DND-41 (cell line): ENCODE data around the gene ACSS3.

Source experiments
- ATAC-seq: fragments of 200-7000 bp; cut with Tn5 transposase; 3 replicates; pipeline ENCODE4 v1.9.1; 2021; ENCODE audit warnings: low read depth; ENCODE audit not compliant: insufficient read depth
- DNase-seq: peaks from one replicate; pipeline ENCODE4 v3.0.0-alpha.2; 2020
- H2AFZ ChIP-seq: 2 replicates; pipeline ENCODE4 v1.6.0; 2012; ENCODE audit warnings: low read depth, low read length
- H3K27ac ChIP-seq: 2 replicates; pipeline ENCODE4 v1.5.1; 2012; ENCODE audit warnings: low read length, inconsistent platforms
- H3K27me3 ChIP-seq: fragments of 200-600 bp; sonication (generic); 2 replicates; pipeline ENCODE4 v1.6.0; 2012; ENCODE audit warnings: low read length, mild to moderate bottlenecking, inconsistent platforms; ENCODE audit not compliant: insufficient read depth, poor library complexity
- H3K36me3 ChIP-seq: 2 replicates; pipeline ENCODE4 v1.5.1; 2012; ENCODE audit warnings: low read length, inconsistent platforms; ENCODE audit not compliant: insufficient read depth
- H3K4me1 ChIP-seq: 2 replicates; pipeline ENCODE4 v1.5.1; 2012; ENCODE audit warnings: mild to moderate bottlenecking, low read length; ENCODE audit not compliant: insufficient read depth
- H3K4me2 ChIP-seq: 2 replicates; pipeline ENCODE4 v1.6.0; 2012; ENCODE audit warnings: mild to moderate bottlenecking, moderate library complexity, low read length, inconsistent platforms; ENCODE audit not compliant: insufficient read depth
- H3K4me3 ChIP-seq, 2 experiments: fragments of 200-600 bp in 1 of 2; shearing (Covaris generic) in 1 of 2; 2 replicates each; pipeline ENCODE4 v1.5.1; 2012 to 2016; ENCODE audit warnings: inconsistent platforms in 2 of 2, low read length in 2 of 2, mild to moderate bottlenecking in 2 of 2, low read depth in 1 of 2, moderate library complexity in 1 of 2
- H3K79me2 ChIP-seq: 2 replicates; pipeline ENCODE4 v1.6.0; 2012; ENCODE audit warnings: low read length, inconsistent platforms; ENCODE audit not compliant: insufficient read depth
- H3K9ac ChIP-seq: 2 replicates; pipeline ENCODE4 v1.6.0; 2012; ENCODE audit warnings: low read depth, mild to moderate bottlenecking, inconsistent platforms, low read length, moderate library complexity
- H3K9me3 ChIP-seq: 2 replicates; pipeline ENCODE4 v1.5.1; 2012; ENCODE audit warnings: low read length, moderate library complexity, mild to moderate bottlenecking, inconsistent platforms; ENCODE audit not compliant: insufficient read depth, severe bottlenecking
- H4K20me1 ChIP-seq: 2 replicates; pipeline ENCODE4 v1.6.0; 2012; ENCODE audit warnings: low read length; ENCODE audit not compliant: insufficient read depth
- CTCF ChIP-seq: IDR thresholded peaks from 2 replicates; pipeline ENCODE4 v1.5.1; 2012; ENCODE audit warnings: borderline replicate concordance, low read length, moderate library complexity, mild to moderate bottlenecking; ENCODE audit not compliant: poor library complexity, severe bottlenecking; ENCODE audit errors: extremely low read depth
- EZH2 ChIP-seq: IDR thresholded peaks from 3 replicates; pipeline ENCODE4 v1.6.1; 2012; ENCODE audit warnings: borderline replicate concordance, low read depth, mild to moderate bottlenecking, moderate library complexity, low read length, inconsistent platforms; ENCODE audit not compliant: severe bottlenecking

The ACSS3 gene

DNA sequence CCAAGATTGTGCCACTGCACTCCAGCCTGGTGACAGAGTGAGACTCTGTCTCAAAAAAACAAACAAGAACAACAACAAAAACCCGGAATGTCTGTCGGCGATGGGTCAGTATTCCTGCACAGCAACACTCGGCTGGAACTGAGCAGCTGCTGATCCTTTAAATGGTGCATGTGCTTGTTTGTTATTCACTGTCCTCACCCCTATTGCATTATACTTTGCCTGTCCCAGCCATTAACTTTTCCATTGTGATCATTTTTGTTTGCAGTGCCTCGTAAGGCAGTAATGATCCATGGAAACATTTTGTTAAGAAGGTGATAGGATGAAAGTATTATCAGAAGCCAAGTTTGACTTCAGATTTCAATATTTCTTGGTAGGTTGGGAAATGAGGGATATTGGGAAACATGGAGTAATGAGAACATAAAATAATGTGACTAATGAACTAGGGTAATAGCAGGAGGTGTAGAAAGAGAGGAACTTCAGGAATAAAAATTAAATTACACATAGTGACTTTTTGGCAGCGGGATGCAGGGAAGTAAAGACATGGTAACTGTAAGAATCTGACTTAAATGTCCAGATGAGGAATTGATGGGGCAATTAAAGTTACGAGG is 6.1 kb downstream of the ACSS3 start:
- Histone ChIP-seq H3K27me3 (no peaks in the 10 kb centered on the region), H3K36me3 (no peaks in the 10 kb centered on the region), H2AFZ (no peak overlapping the region), H3K4me2 (no peak overlapping the region), H3K9ac (no peak overlapping the region), H4K20me1 (no peaks in the 10 kb centered on the region), H3K79me2 (no peaks in the 10 kb centered on the region), H3K4me3 (no peak overlapping the region), H3K9me3 (no peaks in the 10 kb centered on the region), H3K4me1 (no peaks in the 10 kb centered on the region), H3K27ac (no peak overlapping the region)
- DNase-seq = no peak
- ATAC-seq = no peak
- TF ChIP-seq EZH2 (no peak), CTCF (no peak)

DNA sequence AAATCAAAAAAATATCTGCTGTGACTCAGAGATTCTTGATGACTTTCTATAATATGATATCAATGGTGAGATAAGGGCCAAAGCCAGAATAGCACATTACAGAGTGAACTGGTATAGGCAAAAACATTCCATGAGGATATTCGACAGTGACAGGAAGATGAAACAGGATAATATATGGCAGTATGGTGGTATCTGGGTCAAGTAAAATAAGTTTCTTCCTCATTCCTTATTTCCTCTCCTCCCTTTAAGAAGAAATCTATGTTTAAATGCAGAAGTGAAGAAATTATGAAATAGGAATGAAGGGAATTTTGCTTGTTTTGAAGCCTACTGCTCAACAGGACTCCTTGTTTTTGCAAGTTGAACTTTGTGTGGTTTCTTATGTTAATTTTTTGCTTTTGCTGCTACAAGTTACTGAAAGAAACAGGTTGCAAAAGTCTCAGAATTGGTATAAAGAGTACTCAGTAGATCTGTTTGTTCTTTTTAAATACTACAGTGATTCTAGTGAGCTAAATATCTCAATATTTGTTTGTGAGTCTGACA is 7.0 kb downstream of the ACSS3 start:
- H3K36me3 ChIP-seq = no peaks in the 10 kb centered on the region
- TF ChIP-seq EZH2 (no peak), CTCF (no peak)

DNA sequence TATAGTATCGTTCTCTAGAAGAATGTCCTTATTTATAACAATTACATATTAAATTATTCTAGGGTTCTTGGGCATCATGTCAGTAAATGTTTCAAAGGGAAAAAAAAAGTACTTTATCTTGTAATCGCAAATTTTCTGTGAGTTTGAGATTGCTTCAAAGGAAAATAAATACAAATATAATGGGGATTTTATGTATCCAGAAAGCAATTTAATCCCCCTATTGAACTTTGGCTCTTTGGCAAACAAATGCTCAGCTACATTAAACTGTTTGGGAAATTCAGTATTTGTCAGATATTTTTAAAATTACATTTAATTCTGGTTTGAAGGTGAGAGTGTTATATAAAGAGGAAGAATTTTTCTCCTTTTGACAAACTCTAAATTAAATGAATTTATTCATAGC is 8.0 kb downstream of the ACSS3 start:
- H3K9ac ChIP-seq = no peak overlapping the region
- no peak overlapping the region for H2AFZ ChIP-seq
- no peaks in the 10 kb centered on the region for H3K9me3 ChIP-seq
- no peak for TF ChIP-seq CTCF
- H3K27me3 ChIP-seq = no peaks in the 10 kb centered on the region
- no peaks in the 10 kb centered on the region for H3K4me1 ChIP-seq
- no peak overlapping the region for H3K27ac ChIP-seq
- no peak overlapping the region for H3K4me3 ChIP-seq
- ATAC-seq (no peak), DNase-seq (no peak)
- no peaks in the 10 kb centered on the region for H4K20me1 ChIP-seq
- H3K36me3 ChIP-seq = no peaks in the 10 kb centered on the region
- H3K79me2 ChIP-seq = no peaks in the 10 kb centered on the region
- H3K4me2 ChIP-seq = no peak overlapping the region

More for the DNA sequence above, 7.0 kb downstream of the ACSS3 start:
- DNase-seq (no peak), ATAC-seq (no peak)
- H3K9me3 ChIP-seq = no peaks in the 10 kb centered on the region
- H3K79me2 ChIP-seq = no peaks in the 10 kb centered on the region
- no peaks in the 10 kb centered on the region for H3K4me1 ChIP-seq
- H3K4me3 ChIP-seq = no peak overlapping the region
- H2AFZ ChIP-seq = no peak overlapping the region
- H3K9ac ChIP-seq = no peak overlapping the region
- H4K20me1 ChIP-seq = no peaks in the 10 kb centered on the region
- no peak overlapping the region for H3K27ac ChIP-seq
- no peaks in the 10 kb centered on the region for H3K27me3 ChIP-seq
- H3K4me2 ChIP-seq = no peak overlapping the region

GRCh38 chr12:81086342-81086741 is 8.5 kb downstream of the ACSS3 start:
- no peak for TF ChIP-seq EZH2
- no peak for TF ChIP-seq CTCF
- no peak for ATAC-seq
- H3K27me3 ChIP-seq = no peaks in the 10 kb centered on the region
- H3K4me1 ChIP-seq = no peaks in the 10 kb centered on the region
- no peak for DNase-seq
- no peaks in the 10 kb centered on the region for H3K9me3 ChIP-seq
- no peak overlapping the region for H3K9ac ChIP-seq
- no peaks in the 10 kb centered on the region for H3K36me3 ChIP-seq
- H3K79me2 ChIP-seq = no peaks in the 10 kb centered on the region
- H3K27ac ChIP-seq = no peak overlapping the region
- no peak overlapping the region for H2AFZ ChIP-seq
- H4K20me1 ChIP-seq = no peaks in the 10 kb centered on the region
- H3K4me3 ChIP-seq = no peak overlapping the region
- H3K4me2 ChIP-seq = no peak overlapping the region
